Hepatocyte (in vitro differentiated cells): ENCODE data around the gene GATD1. TPM values are rescaled to one million over a fixed set of nuclear protein-coding genes. Genes with fewer than 3 reads are reported as not detected.

ENCODE experiments used
- DNase-seq: peaks from one replicate; pipeline ENCODE4 v3.0.0-alpha.2; 2016; ENCODE audit warnings: low spot score
- H2AFZ ChIP-seq: fragments of 200-600 bp; sonication (generic); 2 replicates; pipeline ENCODE4 v1.6.0; 2016; ENCODE audit warnings: antibody characterized with exemption, mild to moderate bottlenecking
- H3K27ac ChIP-seq: fragments of 200-600 bp; sonication (generic); 2 replicates; pipeline ENCODE4 v1.5.1; 2016; ENCODE audit warnings: mild to moderate bottlenecking
- H3K27me3 ChIP-seq: fragments of 200-600 bp; sonication (generic); 2 replicates; pipeline ENCODE4 v1.6.1; 2016
- H3K36me3 ChIP-seq: fragments of 200-600 bp; sonication (generic); replicated peaks from 2 replicates; pipeline ENCODE4 v1.5.1; 2016; ENCODE audit warnings: low read depth; ENCODE audit not compliant: insufficient read depth
- H3K4me1 ChIP-seq: fragments of 200-600 bp; sonication (generic); 2 replicates; pipeline ENCODE4 v1.5.1; 2016; ENCODE audit warnings: mild to moderate bottlenecking, moderate library complexity; ENCODE audit not compliant: insufficient read depth
- H3K4me2 ChIP-seq: fragments of 200-600 bp; sonication (generic); 2 replicates; pipeline ENCODE4 v1.6.0; 2016
- H3K4me3 ChIP-seq: fragments of 200-600 bp; sonication (generic); 2 replicates; pipeline ENCODE4 v1.5.1; 2016; ENCODE audit warnings: mild to moderate bottlenecking
- H3K79me2 ChIP-seq: fragments of 200-600 bp; sonication (generic); 2 replicates; pipeline ENCODE4 v1.6.0; 2017; ENCODE audit warnings: mild to moderate bottlenecking
- H3K9me2 ChIP-seq: fragments of 200-600 bp; sonication (generic); replicated peaks from 2 replicates; pipeline ENCODE4 v1.6.0; 2017; ENCODE audit warnings: mild to moderate bottlenecking; ENCODE audit not compliant: insufficient read depth
- H3K9me3 ChIP-seq: fragments of 200-600 bp; sonication (generic); 2 replicates; pipeline ENCODE4 v1.5.1; 2016; ENCODE audit warnings: low read depth, mild to moderate bottlenecking
- H4K20me1 ChIP-seq: fragments of 200-600 bp; sonication (generic); 2 replicates; pipeline ENCODE4 v1.6.0; 2016; ENCODE audit warnings: mild to moderate bottlenecking; ENCODE audit not compliant: insufficient read depth, poor library complexity, severe bottlenecking
- CTCF ChIP-seq: fragments of 200-600 bp; sonication (generic); IDR thresholded peaks from 2 replicates; pipeline ENCODE4 v1.5.1; 2016; ENCODE audit warnings: antibody characterized with exemption, mild to moderate bottlenecking; ENCODE audit not compliant: poor library complexity
- EZH2 ChIP-seq: fragments of 200-600 bp; sonication (generic); IDR thresholded peaks from 2 replicates; pipeline ENCODE4 v1.6.1; 2016; ENCODE audit warnings: antibody characterized with exemption, mild to moderate bottlenecking, borderline replicate concordance
- EZH2phosphoT487 ChIP-seq: fragments of 200-600 bp; sonication (generic); IDR thresholded peaks from one replicate; pipeline ENCODE4 v1.6.1; 2018; ENCODE audit warnings: antibody characterized with exemption, mild to moderate bottlenecking, low read depth, moderate library complexity; ENCODE audit not compliant: unreplicated experiment, severe bottlenecking
- WGBS: methylation state at CpG from one replicate; pipeline ENCODE4 v1.1.6; 2016; ENCODE audit warnings: low lambda C conversion rate; ENCODE audit errors: missing lambda C conversion rate; 5-methylcytosine and 5-hydroxymethylcytosine counted together
- polyA plus RNA-seq: library from polyadenylated mRNA; unstranded; fragments of >200 nt; fragmentation: Nextera tagmentation; extraction: Ambion mirVana; gene quantifications from 2 replicates; pipeline ENCODE4 v1.2.1, GENCODE V29; 2016
- total RNA-seq: library from RNA; depleted of rRNA; stranded (reverse); fragments of >200 nt; gene quantifications from 2 replicates; pipeline ENCODE4 v1.2.3, GENCODE V29; 2014

GATD1 gene
- total and polyA plus RNA-seq, 2 experiments from 2014 or later, result 24.2 to 29.0 TPM

GRCh38 chr11:812390-812789 is 35.1 kb upstream of the GATD1 start:
- TF ChIP-seq CTCF (no peak), EZH2 (no peak), EZH2phosphoT487 (no peak)
- Histone ChIP-seq H3K27me3 (no peaks in the 10 kb centered on the region), H3K36me3 (no peaks in the 10 kb centered on the region), H4K20me1 (peaks cover 22% of the 10 kb centered on the region), H3K4me3 (no peak overlapping the region), H3K4me1 (peaks cover 7% of the 10 kb centered on the region), H3K4me2 (no peak overlapping the region), H3K79me2 (peaks cover 40% of the 10 kb centered on the region), H2AFZ (no peak overlapping the region), H3K9me3 (no peaks in the 10 kb centered on the region), H3K27ac (no peak overlapping the region), H3K9me2 (no peaks in the 10 kb centered on the region)
- DNase-seq, result no peak
- 96% methylated on average over 3 of the region's 3 CpGs for WGBS

- H3K4me2 ChIP-seq, result peak overlapping the region; percentile 98
- no peaks in the 10 kb centered on the region for H3K27me3 ChIP-seq
- H4K20me1 ChIP-seq, result peaks cover 22% of the 10 kb centered on the region
- no peaks in the 10 kb centered on the region for H3K9me2 ChIP-seq
- H3K4me3 ChIP-seq, result no peak overlapping the region
- peaks cover 7% of the 10 kb centered on the region for H3K4me1 ChIP-seq
- TF ChIP-seq EZH2, result no peak
- TF ChIP-seq EZH2phosphoT487, result no peak
- TF ChIP-seq CTCF, result no peak
- H3K27ac ChIP-seq, result no peak overlapping the region
- DNase-seq, result no peak
- H3K36me3 ChIP-seq, result no peaks in the 10 kb centered on the region
- H3K9me3 ChIP-seq, result no peaks in the 10 kb centered on the region
- no peak overlapping the region for H2AFZ ChIP-seq
- H3K79me2 ChIP-seq, result peaks cover 44% of the 10 kb centered on the region
- WGBS, result 85% methylated on average over 14 of the region's 14 CpGs
Observed at GRCh38 chr11:811446-812245, 34.4 kb upstream of the GATD1 start.

GRCh38 chr11:810040-810567 is 32.8 kb upstream of the GATD1 start:
- Histone ChIP-seq H2AFZ (no peak overlapping the region), H3K4me3 (peak overlapping the region; percentile 68), H3K79me2 (peaks cover 44% of the 10 kb centered on the region), H3K9me2 (no peaks in the 10 kb centered on the region), H3K9me3 (no peaks in the 10 kb centered on the region), H3K36me3 (no peaks in the 10 kb centered on the region), H3K27ac (peak overlapping the region; percentile 96), H3K4me1 (peaks cover 7% of the 10 kb centered on the region), H3K27me3 (no peaks in the 10 kb centered on the region), H4K20me1 (peaks cover 22% of the 10 kb centered on the region), H3K4me2 (peak overlapping the region; percentile 98)
- 1% methylated on average over 36 of the region's 55 CpGs for WGBS
- DNase-seq, result no peak
- TF ChIP-seq CTCF (no peak), EZH2phosphoT487 (no peak), EZH2 (no peak)
